Esophagus muscularis mucosa (tissue), 4 donors: ENCODE results near the gene SFXN4. TPM values are rescaled to one million over a fixed set of nuclear protein-coding genes. Genes with fewer than 3 reads are reported as not detected.

Experiments used
- DNase-seq: peaks from one replicate; pipeline ENCODE4 v3.0.0-alpha.2; 2017; ENCODE audit errors: extremely low spot score
- H3K27ac ChIP-seq, 4 donors: fragments of 200-600 bp; sonication (generic); replicated peaks in 1 of 4; 1 replicate in 3 of 4; 2 replicates in 1 of 4; pipeline ENCODE4 v1.5.1; 2016 to 2019; ENCODE audit warnings: mild to moderate bottlenecking in 1 of 4
- H3K27me3 ChIP-seq, 4 donors: fragments of 200-600 bp; sonication (generic); one replicate each; pipeline versions ENCODE4 v1.5.1 to v1.6.0; 2016 to 2019
- H3K36me3 ChIP-seq, 4 donors: fragments of 200-600 bp; sonication (generic); one replicate each; pipeline ENCODE4 v1.5.1; 2016 to 2019
- H3K4me1 ChIP-seq, 4 donors: fragments of 200-600 bp; sonication (generic); one replicate each; pipeline ENCODE4 v1.5.1; 2016 to 2019
- H3K4me3 ChIP-seq, 4 donors: fragments of 200-600 bp; sonication (generic); 1 replicate in 2 of 4; 2 replicates in 2 of 4; pipeline ENCODE4 v1.5.1; 2016 to 2019; ENCODE audit warnings: mild to moderate bottlenecking in 4 of 4, moderate library complexity in 1 of 4
- H3K9me3 ChIP-seq, 4 donors: fragments of 200-600 bp; sonication (generic); 1 replicate in 3 of 4; 2 replicates in 1 of 4; pipeline ENCODE4 v1.5.1; 2016 to 2019
- EP300 ChIP-seq: sonication (generic); formaldehyde crosslinking; IDR thresholded peaks from one replicate; pipeline ENCODE4 v1.6.1; 2017; ENCODE audit warnings: antibody characterized with exemption
- POLR2A ChIP-seq: fragments of 450-650 bp; IDR thresholded peaks from one replicate; pipeline ENCODE4 v1.6.1; 2017; ENCODE audit warnings: antibody characterized with exemption, moderate library complexity, mild to moderate bottlenecking, low read depth
- POLR2AphosphoS5 ChIP-seq, 2 donors: sonication (generic); formaldehyde crosslinking; IDR thresholded peaks; one replicate each; pipeline ENCODE4 v1.6.1; 2017; ENCODE audit warnings: antibody characterized with exemption in 2 of 2
- WGBS: methylation state at CpG from one replicate; pipeline ENCODE4 v1.1.5; 2018; 5-methylcytosine and 5-hydroxymethylcytosine counted together
- intact Hi-C: fragments of 100-400 bp; cut with DNase I; formaldehyde crosslinking; loops from one replicate; pipeline ENCODE4 v1.15.1; 2023
- total RNA-seq, 4 donors: library from RNA; depleted of rRNA; stranded (reverse); fragments of >200 nt; gene quantifications; one replicate each; pipeline versions ENCODE4 v1.1.0 to v1.2.1, GENCODE V29; 2016
- TF ChIP-seq, protein P1 (sequence below), 3 experiments: fragments of 200-600 bp in 2 of 3; fragments of 450-650 bp in 1 of 3; sonication (generic) in 2 of 3; IDR thresholded peaks; one replicate each; pipeline ENCODE4 v1.5.1; 2017 to 2019; ENCODE audit warnings: antibody characterized with exemption in 3 of 3, mild to moderate bottlenecking in 2 of 3, moderate library complexity in 1 of 3

The SFXN4 gene
- total RNA-seq, 4 donors from 2014 or later: 14.1 to 39.9 (median 17.8) TPM

DNA sequence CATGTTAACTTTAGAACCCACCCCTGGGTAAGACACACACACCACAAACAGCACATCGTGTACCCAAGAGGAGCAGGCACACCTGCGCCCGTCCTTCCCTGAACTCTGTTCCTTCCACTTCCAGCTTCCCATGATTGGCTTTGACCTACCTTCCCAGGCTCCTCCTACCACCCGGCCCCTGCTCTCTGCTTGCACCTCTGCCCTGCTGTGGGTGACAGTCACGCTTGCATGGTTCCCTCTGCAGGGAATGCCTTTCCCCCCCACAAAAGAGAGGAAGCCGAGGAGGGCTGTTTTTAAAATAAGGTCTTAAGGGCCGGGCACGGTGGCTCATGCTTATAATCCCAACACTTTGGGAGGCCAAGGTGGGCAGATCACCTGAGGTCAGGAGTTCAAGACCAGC, 16.4 kb downstream of the SFXN4 start:
- DNase-seq: no peak
- TF ChIP-seq POLR2AphosphoS5 (IDR thresholded peaks at IDR 0.05) (no peak), EP300 (no peak), POLR2A (no peak)
- TF ChIP-seq, protein P1, sequence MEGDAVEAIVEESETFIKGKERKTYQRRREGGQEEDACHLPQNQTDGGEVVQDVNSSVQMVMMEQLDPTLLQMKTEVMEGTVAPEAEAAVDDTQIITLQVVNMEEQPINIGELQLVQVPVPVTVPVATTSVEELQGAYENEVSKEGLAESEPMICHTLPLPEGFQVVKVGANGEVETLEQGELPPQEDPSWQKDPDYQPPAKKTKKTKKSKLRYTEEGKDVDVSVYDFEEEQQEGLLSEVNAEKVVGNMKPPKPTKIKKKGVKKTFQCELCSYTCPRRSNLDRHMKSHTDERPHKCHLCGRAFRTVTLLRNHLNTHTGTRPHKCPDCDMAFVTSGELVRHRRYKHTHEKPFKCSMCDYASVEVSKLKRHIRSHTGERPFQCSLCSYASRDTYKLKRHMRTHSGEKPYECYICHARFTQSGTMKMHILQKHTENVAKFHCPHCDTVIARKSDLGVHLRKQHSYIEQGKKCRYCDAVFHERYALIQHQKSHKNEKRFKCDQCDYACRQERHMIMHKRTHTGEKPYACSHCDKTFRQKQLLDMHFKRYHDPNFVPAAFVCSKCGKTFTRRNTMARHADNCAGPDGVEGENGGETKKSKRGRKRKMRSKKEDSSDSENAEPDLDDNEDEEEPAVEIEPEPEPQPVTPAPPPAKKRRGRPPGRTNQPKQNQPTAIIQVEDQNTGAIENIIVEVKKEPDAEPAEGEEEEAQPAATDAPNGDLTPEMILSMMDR (IDR thresholded peaks at IDR 0.05): no peak
- Histone ChIP-seq H3K4me1 (no peaks in the 10 kb centered on the region), H3K9me3 (no peaks in the 10 kb centered on the region), H3K27me3 (no peaks in the 10 kb centered on the region), H3K27ac (no peak overlapping the region), H3K36me3 (peaks cover 39 to 96% (median 78%) of the 10 kb centered on the region in 4 donors), H3K4me3 (no peak overlapping the region)
- WGBS: 98% methylated on average over 8 of the region's 8 CpGs
- intact Hi-C loops: no loop called here

GRCh38 chr10:119143657-119144056, 21.9 kb downstream of the SFXN4 start:
- 90% methylated on average over 9 of the region's 10 CpGs for whole genome bisulfite sequencing
- intact Hi-C loops: no loop called here
- H3K9me3 ChIP-seq: no peaks in the 10 kb centered on the region
- peaks cover 15 to 86% (median 58%) of the 10 kb centered on the region in 4 donors for H3K36me3 ChIP-seq
- TF ChIP-seq EP300 (no peak), POLR2A (no peak), POLR2AphosphoS5 (IDR thresholded peaks at IDR 0.05) (no peak)
- TF ChIP-seq, protein P1 (IDR thresholded peaks at IDR 0.05): no peak
- H3K27me3 ChIP-seq: no peaks in the 10 kb centered on the region
- H3K27ac ChIP-seq: no peak overlapping the region
- DNase-seq: no peak
- H3K4me1 ChIP-seq: no peaks in the 10 kb centered on the region
- no peak overlapping the region for H3K4me3 ChIP-seq

- Histone ChIP-seq H3K36me3 (peaks cover 2 to 64% (median 35%) of the 10 kb centered on the region in 4 donors), H3K27me3 (no peaks in the 10 kb centered on the region), H3K27ac (no peak overlapping the region), H3K4me3 (no peak overlapping the region), H3K9me3 (no peaks in the 10 kb centered on the region), H3K4me1 (peaks cover 0 to 5% (median 0%) of the 10 kb centered on the region in 4 donors)
- no peak for DNase-seq
- intact Hi-C loops: no loop called here
- no peak for TF ChIP-seq EP300
- no peak for TF ChIP-seq POLR2A
- TF ChIP-seq, protein P1 (IDR thresholded peaks at IDR 0.05): no peak
- no peak for TF ChIP-seq POLR2AphosphoS5 (IDR thresholded peaks at IDR 0.05)
- WGBS: 83% methylated on average over 21 of the region's 21 CpGs
Measured at GRCh38 chr10:119140603-119141245, 24.8 kb downstream of the SFXN4 start.

- intact Hi-C loops: no loop called here
- DNase-seq: no peak
- Histone ChIP-seq H3K27ac (no peak overlapping the region), H3K27me3 (no peaks in the 10 kb centered on the region), H3K4me3 (no peak overlapping the region), H3K4me1 (peaks cover 0 to 14% (median 2%) of the 10 kb centered on the region in 4 donors), H3K36me3 (peaks cover 0 to 61% (median 30%) of the 10 kb centered on the region in 4 donors), H3K9me3 (no peaks in the 10 kb centered on the region)
- TF ChIP-seq POLR2A: no peak
- TF ChIP-seq, protein P1 (IDR thresholded peaks at IDR 0.05): peak; percentile 32 to 54 (median 49)
- WGBS: 88% methylated on average over 13 of the region's 13 CpGs
Measured at GRCh38 chr10:119139464-119140067, 25.9 kb downstream of the SFXN4 start.
